Body of pancreas (tissue), 4 donors: ENCODE measurements around the gene MYL6B. TPM values are rescaled to one million over a fixed set of nuclear protein-coding genes. Genes with fewer than 3 reads are reported as not detected.

Experiments used
- ATAC-seq: fragments of 150-250 bp; one replicate; pipeline ENCODE4 v1.9.1; 2016
- DNase-seq, 4 donors: peaks; one replicate each; pipeline ENCODE4 v3.0.0-alpha.2; 2019
- H3K27ac ChIP-seq, 4 donors: fragments of 200-600 bp; sonication (generic); 1 replicate in 3 of 4; 2 replicates in 1 of 4; pipeline versions ENCODE4 v1.5.1 to v1.6.1; 2016 to 2019; ENCODE audit warnings: mild to moderate bottlenecking in 1 of 4, mixed read lengths in 1 of 4, moderate library complexity in 1 of 4
- H3K27me3 ChIP-seq, 2 donors: fragments of 200-600 bp; sonication (generic); one replicate each; pipeline ENCODE4 v1.6.0; 2016; ENCODE audit warnings: mild to moderate bottlenecking in 1 of 2
- H3K36me3 ChIP-seq, 2 donors: fragments of 200-600 bp; sonication (generic); replicated peaks in 1 of 2; 2 replicates each; pipeline ENCODE4 v1.5.1; 2016; ENCODE audit warnings: low read depth in 2 of 2; ENCODE audit not compliant: insufficient read depth in 1 of 2
- H3K4me1 ChIP-seq: fragments of 200-600 bp; sonication (generic); one replicate; pipeline ENCODE4 v1.6.0; 2016
- H3K4me3 ChIP-seq, 2 donors: fragments of 200-600 bp; sonication (generic); 1 replicate in 1 of 2; 2 replicates in 1 of 2; pipeline ENCODE4 v1.5.1; 2016 to 2019
- H3K9me3 ChIP-seq, 3 donors: fragments of 200-600 bp; sonication (generic); 1 replicate in 2 of 3; 2 replicates in 1 of 3; pipeline ENCODE4 v1.5.1; 2016
- POLR2A ChIP-seq, 3 donors: fragments of 450-650 bp; IDR thresholded peaks; one replicate each; pipeline ENCODE4 v1.6.1; 2016; ENCODE audit warnings: antibody characterized with exemption in 3 of 3, mild to moderate bottlenecking in 2 of 3
- WGBS, 2 donors: methylation state at CpG; one replicate each; pipeline ENCODE4 v1.1.5; 2017; 5-methylcytosine and 5-hydroxymethylcytosine counted together
- intact Hi-C: fragments of 100-400 bp; cut with DNase I; formaldehyde crosslinking; loops from one replicate; pipeline ENCODE4 v1.15.1; 2023
- total RNA-seq, 2 donors: library from RNA; depleted of rRNA; stranded (reverse); fragments of >200 nt; gene quantifications; one replicate each; pipeline ENCODE4 v1.1.0, GENCODE V29; 2016
- TF ChIP-seq, protein P1 (sequence below), 7 experiments: fragments of 450-650 bp in 4 of 7; fragments of 200-600 bp in 3 of 7; sonication (generic) in 3 of 7; IDR thresholded peaks; one replicate each; pipeline ENCODE4 v1.5.1; 2016 to 2019; ENCODE audit warnings: antibody characterized with exemption in 7 of 7

Gene MYL6B
- total RNA-seq, 2 donors from 2014 or later, result 7.5 to 24.1 TPM

DNA sequence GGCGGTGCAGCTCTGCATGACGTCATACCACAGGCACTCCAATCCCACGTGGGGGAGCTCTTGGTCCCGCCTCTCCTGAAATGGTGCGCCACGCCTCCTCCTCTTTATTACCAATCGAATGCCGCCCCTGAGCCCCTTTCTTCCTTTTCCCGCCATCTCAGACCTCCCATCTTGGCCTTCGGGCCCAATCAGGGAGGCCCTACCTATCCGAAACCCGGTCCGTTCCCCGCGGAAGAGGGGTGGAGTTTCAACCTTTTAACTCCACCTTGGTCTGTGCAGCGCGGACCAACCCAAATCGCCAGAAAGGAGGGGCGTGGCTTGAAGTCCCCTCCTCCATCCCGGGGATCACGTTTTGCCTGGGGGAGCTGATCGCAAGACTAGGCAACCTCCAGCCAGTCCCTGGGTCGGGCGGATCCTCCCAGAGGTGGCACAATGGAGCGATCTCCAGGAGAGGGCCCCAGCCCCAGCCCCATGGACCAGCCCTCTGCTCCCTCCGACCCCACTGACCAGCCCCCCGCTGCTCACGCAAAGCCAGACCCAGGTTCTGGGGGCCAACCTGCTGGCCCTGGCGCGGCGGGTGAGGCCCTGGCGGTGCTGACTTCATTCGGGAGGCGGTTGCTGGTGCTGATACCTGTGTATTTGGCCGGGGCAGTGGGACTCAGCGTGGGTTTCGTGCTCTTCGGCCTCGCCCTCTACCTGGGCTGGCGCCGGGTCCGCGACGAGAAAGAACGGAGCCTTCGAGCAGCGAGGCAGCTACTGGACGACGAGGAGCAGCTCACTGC, 24.3 kb upstream of the MYL6B start, which contains the start of gene ESYT1:
ESYT1 (plus strand) TSS at position 380 of the 782 bp plus-strand sequence; CDS start at position 433, 53 bp downstream.
- WGBS, 2 donors, result 0% methylated on average over 24 to 49 of the region's 49 CpGs
- H3K36me3 ChIP-seq, result peaks cover 0 to 6% of the 10 kb centered on the region in 2 donors
- H3K4me3 ChIP-seq, result peak within 1 kb of the TSS; percentile 26 to 77
- intact Hi-C loops, result no loop called here
- H3K9me3 ChIP-seq, result no peaks in the 10 kb centered on the region
- peak; percentile 99 to 100 (median 100) for DNase-seq
- no peaks in the 10 kb centered on the region for H3K27me3 ChIP-seq
- peak; percentile 93 for ATAC-seq
- H3K27ac ChIP-seq, result peak within 1 kb of the TSS; percentile 91 to 92 (median 92)
- peak; percentile 96 to 98 (median 98) for TF ChIP-seq POLR2A (IDR thresholded peaks at IDR 0.05)
- TF ChIP-seq, protein P1, sequence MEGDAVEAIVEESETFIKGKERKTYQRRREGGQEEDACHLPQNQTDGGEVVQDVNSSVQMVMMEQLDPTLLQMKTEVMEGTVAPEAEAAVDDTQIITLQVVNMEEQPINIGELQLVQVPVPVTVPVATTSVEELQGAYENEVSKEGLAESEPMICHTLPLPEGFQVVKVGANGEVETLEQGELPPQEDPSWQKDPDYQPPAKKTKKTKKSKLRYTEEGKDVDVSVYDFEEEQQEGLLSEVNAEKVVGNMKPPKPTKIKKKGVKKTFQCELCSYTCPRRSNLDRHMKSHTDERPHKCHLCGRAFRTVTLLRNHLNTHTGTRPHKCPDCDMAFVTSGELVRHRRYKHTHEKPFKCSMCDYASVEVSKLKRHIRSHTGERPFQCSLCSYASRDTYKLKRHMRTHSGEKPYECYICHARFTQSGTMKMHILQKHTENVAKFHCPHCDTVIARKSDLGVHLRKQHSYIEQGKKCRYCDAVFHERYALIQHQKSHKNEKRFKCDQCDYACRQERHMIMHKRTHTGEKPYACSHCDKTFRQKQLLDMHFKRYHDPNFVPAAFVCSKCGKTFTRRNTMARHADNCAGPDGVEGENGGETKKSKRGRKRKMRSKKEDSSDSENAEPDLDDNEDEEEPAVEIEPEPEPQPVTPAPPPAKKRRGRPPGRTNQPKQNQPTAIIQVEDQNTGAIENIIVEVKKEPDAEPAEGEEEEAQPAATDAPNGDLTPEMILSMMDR (IDR thresholded peaks at IDR 0.05), result peak in 2 of 7 experiments; percentile 9 to 14
- peaks cover 41% of the 10 kb centered on the region for H3K4me1 ChIP-seq

DNA sequence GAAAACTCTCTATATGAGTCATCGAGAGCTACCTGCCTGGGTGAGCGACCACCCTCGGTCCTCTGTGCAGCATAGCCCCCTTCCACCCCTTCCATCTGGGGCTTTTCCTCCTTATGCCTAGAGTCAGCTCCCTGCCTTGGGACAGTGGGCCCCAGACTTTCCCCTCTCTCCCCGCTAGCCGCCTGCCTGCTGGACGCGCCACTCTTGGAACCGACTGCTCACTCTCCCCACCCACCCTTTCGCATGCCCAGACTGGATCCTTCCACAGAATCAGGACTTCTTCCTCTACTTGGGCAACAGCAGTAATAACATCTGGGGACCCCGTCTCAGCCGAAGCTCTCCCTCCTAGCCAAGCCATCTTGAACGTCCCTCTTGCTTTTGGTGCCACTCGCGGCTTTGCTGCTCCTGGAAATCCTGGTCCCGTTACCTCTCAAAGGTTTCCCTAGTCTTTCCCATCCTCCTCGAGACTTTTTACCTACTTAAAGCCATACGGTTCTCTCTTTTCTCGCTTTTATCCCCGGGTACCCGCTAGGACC, 23.6 kb upstream of the MYL6B start:
- TF ChIP-seq, protein P1 (IDR thresholded peaks at IDR 0.05), result no peak
- TF ChIP-seq POLR2A (IDR thresholded peaks at IDR 0.05), result no peak
- 0 to 1% methylated on average over 17 to 20 of the region's 20 CpGs for WGBS, 2 donors

DNA sequence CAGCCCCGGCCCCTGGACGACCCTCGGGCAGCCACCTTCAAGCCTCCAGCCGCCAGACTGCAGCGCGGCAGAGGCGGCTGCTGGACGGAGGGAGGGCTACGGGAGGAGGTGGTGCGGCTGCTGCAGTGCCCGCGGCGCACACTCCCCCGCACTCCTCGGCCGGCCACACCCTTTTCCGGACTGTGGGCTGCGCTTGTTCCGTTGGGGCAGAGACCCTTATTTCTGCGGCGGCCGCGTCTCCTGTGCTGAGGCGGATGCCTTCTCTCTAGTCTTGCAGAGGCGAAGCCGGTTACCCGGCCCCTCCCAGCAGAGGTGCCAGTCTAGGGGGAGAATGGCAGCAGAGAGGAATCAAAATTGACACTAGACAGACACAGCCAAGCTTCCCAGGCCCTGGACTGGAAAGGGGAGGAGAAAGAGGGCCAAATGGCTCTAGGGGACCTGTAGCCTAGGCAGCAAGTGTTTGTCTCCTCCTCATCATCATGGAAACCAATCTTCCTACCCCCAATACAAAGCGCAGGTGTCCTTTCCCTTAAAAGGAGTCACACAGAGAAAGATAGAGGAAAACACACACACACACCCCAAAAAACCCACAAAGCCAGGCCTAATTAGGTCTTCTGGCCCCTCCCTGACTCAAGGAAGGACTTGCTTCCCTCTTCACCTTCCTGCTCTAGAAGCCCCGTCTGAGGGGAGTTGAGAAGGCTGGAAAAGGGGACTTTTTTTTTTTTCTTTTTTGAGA, 23.0 kb upstream of the MYL6B start:
- peaks cover 0 to 14% of the 10 kb centered on the region in 2 donors for H3K36me3 ChIP-seq
- peaks cover 41% of the 10 kb centered on the region for H3K4me1 ChIP-seq
- intact Hi-C loops, result no loop called here
- no peaks in the 10 kb centered on the region for H3K9me3 ChIP-seq
- peak overlapping the region; percentile 26 to 77 for H3K4me3 ChIP-seq
- H3K27ac ChIP-seq, result peak overlapping the region in 3 of 4 donors; percentile 91 to 92 (median 91)
- DNase-seq, result peak; percentile 53 to 69 (median 65)
- 4 to 6% methylated on average over 17 to 29 of the region's 29 CpGs for WGBS, 2 donors
- no peaks in the 10 kb centered on the region for H3K27me3 ChIP-seq
- no peak for ATAC-seq
- TF ChIP-seq, protein P1 (IDR thresholded peaks at IDR 0.05), result no peak
- TF ChIP-seq POLR2A (IDR thresholded peaks at IDR 0.05), result peak in 2 of 3 donors; percentile 32 to 52

More for the DNA sequence above, 23.6 kb upstream of the MYL6B start:
- Histone ChIP-seq H3K27me3 (no peaks in the 10 kb centered on the region), H3K4me3 (peak overlapping the region; percentile 26 to 77), H3K9me3 (no peaks in the 10 kb centered on the region), H3K36me3 (peaks cover 0 to 10% of the 10 kb centered on the region in 2 donors), H3K27ac (peak overlapping the region; percentile 91 to 92 (median 92)), H3K4me1 (peaks cover 41% of the 10 kb centered on the region)
- DNase-seq (peak in 1 of 4 donors; percentile 38), ATAC-seq (peak; percentile 1)
- intact Hi-C loops, result no loop called here

DNA sequence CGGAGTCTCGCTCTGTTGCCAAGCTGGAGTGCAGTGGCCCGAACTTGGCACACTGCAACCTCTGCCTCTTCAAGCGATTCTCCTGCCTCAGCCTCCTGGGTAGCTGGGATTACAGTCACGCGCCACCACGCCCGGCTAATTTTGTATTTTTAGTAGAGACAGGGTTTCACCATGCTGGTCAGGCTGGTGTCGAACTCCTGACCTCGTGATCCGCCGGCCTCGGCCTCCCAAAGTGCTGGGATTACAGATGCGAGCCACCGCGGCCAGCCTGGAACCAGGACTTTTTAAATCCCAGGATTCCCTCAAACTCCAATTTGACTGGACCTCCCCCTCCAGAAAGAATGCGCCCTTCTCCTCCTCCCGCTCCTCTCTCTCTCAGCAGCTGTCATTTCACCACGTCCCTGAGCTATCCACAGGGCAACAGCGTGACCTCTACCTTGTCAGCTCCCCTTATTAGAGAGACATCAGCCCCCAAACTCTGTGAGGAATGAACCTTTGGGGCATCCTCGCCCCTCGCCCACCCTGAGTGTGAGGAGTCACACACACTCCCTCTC, 22.4 kb upstream of the MYL6B start:
- H3K9me3 ChIP-seq, result no peaks in the 10 kb centered on the region
- no peak overlapping the region for H3K4me3 ChIP-seq
- H3K36me3 ChIP-seq, result peaks cover 0 to 14% of the 10 kb centered on the region in 2 donors
- 80 to 84% methylated on average over 18 to 22 of the region's 22 CpGs for WGBS, 2 donors
- peaks cover 41% of the 10 kb centered on the region for H3K4me1 ChIP-seq
- DNase-seq (no peak), ATAC-seq (no peak)
- TF ChIP-seq POLR2A (IDR thresholded peaks at IDR 0.05), result no peak
- TF ChIP-seq, protein P1 (IDR thresholded peaks at IDR 0.05), result no peak
- no peaks in the 10 kb centered on the region for H3K27me3 ChIP-seq
- intact Hi-C loops, result no loop called here
- peak overlapping the region in 1 of 4 donors; percentile 92 for H3K27ac ChIP-seq
